GM12878 (cell line): Measurements from ENCODE around the gene TMEM97. TPM values are rescaled to one million over a fixed set of nuclear protein-coding genes. Genes with fewer than 3 reads are reported as not detected.

Experiments used
- ATAC-seq: fragments of 200-7000 bp; cut with Tn5 transposase; 3 replicates; pipeline ENCODE4 v1.9.1; 2020; ENCODE audit warnings: mild to moderate bottlenecking, moderate library complexity
- BruUV-seq: library from RNA; stranded (reverse); fragments of 400-500 nt; replicated peaks from 2 replicates; lab custom pipeline; 2021; lab: Mats Ljungman, UMichigan
- CTCF ChIA-PET: fragments of 300-600 bp; sonication (Branson Sonifier 250); formaldehyde crosslinking; extraction: SDS; loops from one replicate; lab custom pipeline; 2021; ENCODE audit warnings: inconsistent platforms; lab: Yijun Ruan, JAX
- POLR2A ChIA-PET: fragments of 350-600 bp; formaldehyde crosslinking; extraction: SDS; loops from one replicate; lab custom pipeline; 2021; ENCODE audit warnings: inconsistent platforms; lab: Charles Lee
- RAD21 ChIA-PET: fragments of 300-600 bp; sonication (Branson Sonifier 250); formaldehyde crosslinking; loops from one replicate; lab custom pipeline; 2023; ENCODE audit warnings: antibody characterized with exemption; ENCODE audit not compliant: unreplicated experiment; lab: Charles Lee
- SMC1A ChIA-PET: fragments of 300-600 bp; sonication (Branson Sonifier 250); formaldehyde crosslinking; loops from one replicate; lab custom pipeline; 2023; ENCODE audit not compliant: unreplicated experiment, uncharacterized antibody; lab: Charles Lee
- DNase-seq: peaks from one replicate; pipeline ENCODE4 v3.0.0-alpha.2; 2011; ENCODE audit warnings: low read depth, low spot score
- FAIRE-seq: peaks from 3 replicates; lab custom pipeline; 2011; peaks lifted over from hg19 to GRCh38; lab: Jason Lieb, UNC
- H2AFZ ChIP-seq: 2 replicates; pipeline ENCODE4 v1.6.0; 2011; ENCODE audit warnings: low read depth, low read length, control low read depth; ENCODE audit not compliant: control insufficient read depth
- H3K27ac ChIP-seq: 2 replicates; pipeline ENCODE4 v1.5.1; 2011; ENCODE audit warnings: control low read depth; ENCODE audit not compliant: control insufficient read depth, insufficient read depth
- H3K27me3 ChIP-seq, 2 experiments: replicated peaks in 1 of 2; 2 replicates each; pipeline versions ENCODE4 v1.6.0 to v1.6.1; 2011; ENCODE audit warnings: low read length in 1 of 2; ENCODE audit not compliant: control insufficient read depth in 2 of 2, insufficient read depth in 2 of 2
- H3K36me3 ChIP-seq, 2 experiments: 2 replicates each; pipeline ENCODE4 v1.5.1; 2011; ENCODE audit warnings: low read length in 1 of 2; ENCODE audit not compliant: control insufficient read depth in 2 of 2, insufficient read depth in 2 of 2
- H3K4me1 ChIP-seq: 2 replicates; pipeline ENCODE4 v1.6.1; 2011; ENCODE audit warnings: mild to moderate bottlenecking, low read length, moderate library complexity, mixed read lengths; ENCODE audit not compliant: control insufficient read depth, insufficient read depth
- H3K4me2 ChIP-seq: 2 replicates; pipeline ENCODE4 v1.6.0; 2011; ENCODE audit warnings: control low read depth; ENCODE audit not compliant: control insufficient read depth, insufficient read depth
- H3K4me3 ChIP-seq: fragments of 200-600 bp; sonication (generic); 2 replicates; pipeline ENCODE4 v1.5.1; 2016
- H3K79me2 ChIP-seq: 2 replicates; pipeline ENCODE4 v1.6.0; 2011; ENCODE audit warnings: low read length; ENCODE audit not compliant: control insufficient read depth, insufficient read depth
- H3K9ac ChIP-seq: 2 replicates; pipeline ENCODE4 v1.8.0; 2011; ENCODE audit warnings: low read length, control low read depth, mixed read lengths; ENCODE audit not compliant: control insufficient read depth, insufficient read depth
- H3K9me3 ChIP-seq: replicated peaks from 3 replicates; pipeline ENCODE4 v1.5.1; 2011; ENCODE audit warnings: mild to moderate bottlenecking, low read length; ENCODE audit not compliant: control insufficient read depth, insufficient read depth
- H4K20me1 ChIP-seq: 2 replicates; pipeline ENCODE4 v1.6.0; 2011; ENCODE audit not compliant: control insufficient read depth, insufficient read depth
- E4F1 ChIP-seq: fragments of 450-650 bp; IDR thresholded peaks from 2 replicates; pipeline ENCODE4 v1.6.1; 2018; ENCODE audit warnings: borderline replicate concordance, mild to moderate bottlenecking; ENCODE audit not compliant: partially characterized antibody
- EGR1 ChIP-seq, 2 experiments: IDR thresholded peaks; 1 replicate in 1 of 2; 2 replicates in 1 of 2; pipeline ENCODE4 v1.6.1; 2011 to 2012; ENCODE audit warnings: low read depth in 2 of 2, low read length in 2 of 2, borderline replicate concordance in 1 of 2, mild to moderate bottlenecking in 1 of 2, moderate library complexity in 1 of 2
- GATAD2B ChIP-seq: fragments of 450-650 bp; conservative IDR thresholded peaks from 2 replicates; pipeline ENCODE4 v1.6.1; 2017; ENCODE audit warnings: low read depth, mild to moderate bottlenecking, moderate library complexity
- JUNB ChIP-seq: IDR thresholded peaks from 2 replicates; pipeline ENCODE4 v1.6.1; 2016; ENCODE audit warnings: antibody characterized with exemption, mild to moderate bottlenecking
- MEF2A ChIP-seq: IDR thresholded peaks from 2 replicates; pipeline ENCODE4 v1.6.1; 2011; ENCODE audit warnings: low read depth, mild to moderate bottlenecking, low read length, moderate library complexity; ENCODE audit not compliant: insufficient read depth
- NR2C2 ChIP-seq: IDR thresholded peaks from 2 replicates; pipeline ENCODE4 v1.6.1; 2011; ENCODE audit warnings: borderline replicate concordance, low read depth; ENCODE audit not compliant: control insufficient read depth, insufficient read length
- NR2F1 ChIP-seq: fragments of 450-650 bp; conservative IDR thresholded peaks from 2 replicates; pipeline ENCODE4 v1.6.1; 2017; ENCODE audit warnings: mild to moderate bottlenecking
- PBX3 ChIP-seq: IDR thresholded peaks from 2 replicates; pipeline ENCODE4 v1.6.1; 2011; ENCODE audit warnings: mild to moderate bottlenecking, low read depth, low read length, moderate library complexity; ENCODE audit not compliant: insufficient replicate concordance
- SREBF1 ChIP-seq: IDR thresholded peaks from 2 replicates; pipeline ENCODE4 v1.6.1; 2012; ENCODE audit warnings: mild to moderate bottlenecking, low read length
- WGBS: methylation state at CpG from one replicate; pipeline ENCODE4 v1.1.6; 2016; ENCODE audit warnings: low lambda C conversion rate; ENCODE audit not compliant: insufficient replicate concordance, insufficient coverage; ENCODE audit errors: missing lambda C conversion rate; 5-methylcytosine and 5-hydroxymethylcytosine counted together
- in situ Hi-C: fragments of 300-500 bp; cut with MboI; formaldehyde crosslinking; loops from 9 replicates; pipeline ENCODE4 v1.14.3; 2018; ENCODE audit warnings: mixed read lengths
- intact Hi-C: fragments of 100-400 bp; cut with micrococcal nuclease; formaldehyde crosslinking; loops from one replicate; pipeline ENCODE4 v1.14.2; 2022; ENCODE audit not compliant: unreplicated experiment
- polyA plus RNA-seq, 11 experiments: library from polyadenylated mRNA; depleted of rRNA in 4 of 11; unstranded in 6 of 11; stranded (reverse) in 5 of 11; fragments of >200 nt; fragmentation: Nextera tagmentation in 4 of 11; fragmentation: Illumina TruSeq in 1 of 11; extraction: Ambion mirVana in 4 of 11; extraction: Trizol in 1 of 11; gene quantifications; 1 replicate in 1 of 11; 2 replicates in 10 of 11; pipeline versions ENCODE4 v1.2.1 to v1.2.3, GENCODE V29; 2011 to 2016; ENCODE audit warnings: inconsistent platforms in 2 of 11, missing spikeins in 2 of 11, low read depth in 1 of 11
- total RNA-seq, 4 experiments: library from RNA; depleted of rRNA in 3 of 4; stranded (reverse); fragments of >200 nt in 3 of 4; fragmentation: Illumina TruSeq in 1 of 4; extraction: Trizol in 1 of 4; gene quantifications; 2 replicates each; pipeline versions ENCODE4 v1.2.1 to v1.2.3, GENCODE V29; 2013 to 2021
- TF ChIP-seq, protein P1 (sequence below): fragments of 450-650 bp; IDR thresholded peaks from 2 replicates; pipeline ENCODE4 v1.6.1; 2017; ENCODE audit warnings: mild to moderate bottlenecking, moderate library complexity
- TF ChIP-seq, protein P2 (sequence below): fragments of 450-650 bp; IDR thresholded peaks from 2 replicates; pipeline ENCODE4 v1.6.1; 2016; ENCODE audit warnings: mild to moderate bottlenecking, moderate library complexity, borderline replicate concordance

Gene TMEM97
- total and polyA plus RNA-seq, 10 of the 15 experiments (the other 5 are each of a cell fraction or from before 2014, with no cell fraction given), result 58.0 to 134 (median 86.0) TPM

- H2AFZ ChIP-seq, result peak overlapping the region; percentile 89
- peak overlapping the region; percentile 77 for H3K9ac ChIP-seq
- intact Hi-C loops (loop anchor here (1.0 to 10.0 kb wide), 2 partner anchors 16 to 265 kb away; partner anchors contain the start of genes IFT20 and TNFAIP1), in situ Hi-C loops (no loop called here)
- H3K36me3 ChIP-seq, result no peaks in the 10 kb centered on the region; a peak in 2 of 4 replicates
- no peaks in the 10 kb centered on the region for H4K20me1 ChIP-seq
- 0% methylated on average over 7 of the region's 7 CpGs for WGBS
- peak overlapping the region; percentile 71 for H3K4me2 ChIP-seq
- no peak for DNase-seq
- no peaks in the 10 kb centered on the region for H3K27me3 ChIP-seq
- peaks cover 52% of the 10 kb centered on the region for H3K79me2 ChIP-seq
- no peaks in the 10 kb centered on the region for H3K9me3 ChIP-seq
- RAD21 ChIA-PET, result interaction anchor here (4.0 kb wide), 1 partner anchor 16 kb away, joined by 19 read pairs; the partner anchor contains the start of genes IFT20 and TNFAIP1
- H3K4me3 ChIP-seq, result peak overlapping the region; percentile 94
- H3K27ac ChIP-seq, result peak overlapping the region; percentile 73
- SMC1A ChIA-PET, result interaction anchor here (0.5 to 2.0 kb wide), 8 partner anchors 8 to 400 kb away, joined by 3 to 7 read pairs (median 4); partner anchors contain the start of genes IFT20, POLDIP2, RPL23A and TNFAIP1
- H3K4me1 ChIP-seq, result no peaks in the 10 kb centered on the region; the same call in 1 of the 2 replicates
- POLR2A ChIA-PET, result interaction anchor here (0.8 to 2.7 kb wide), 4 partner anchors 13 to 44 kb away, joined by 3 to 13 read pairs (median 8); partner anchors contain the start of genes IFT20 and TNFAIP1
- FAIRE-seq, result no peak
- BruUV-seq, result no TSS peak
- no peak for ATAC-seq
- CTCF ChIA-PET, result interaction anchor here (0.8 to 4.0 kb wide), 7 partner anchors 10 to 514 kb away, joined by 3 to 29 read pairs (median 3); partner anchors contain the start of genes IFT20 and TNFAIP1
- TF ChIP-seq, protein P1, sequence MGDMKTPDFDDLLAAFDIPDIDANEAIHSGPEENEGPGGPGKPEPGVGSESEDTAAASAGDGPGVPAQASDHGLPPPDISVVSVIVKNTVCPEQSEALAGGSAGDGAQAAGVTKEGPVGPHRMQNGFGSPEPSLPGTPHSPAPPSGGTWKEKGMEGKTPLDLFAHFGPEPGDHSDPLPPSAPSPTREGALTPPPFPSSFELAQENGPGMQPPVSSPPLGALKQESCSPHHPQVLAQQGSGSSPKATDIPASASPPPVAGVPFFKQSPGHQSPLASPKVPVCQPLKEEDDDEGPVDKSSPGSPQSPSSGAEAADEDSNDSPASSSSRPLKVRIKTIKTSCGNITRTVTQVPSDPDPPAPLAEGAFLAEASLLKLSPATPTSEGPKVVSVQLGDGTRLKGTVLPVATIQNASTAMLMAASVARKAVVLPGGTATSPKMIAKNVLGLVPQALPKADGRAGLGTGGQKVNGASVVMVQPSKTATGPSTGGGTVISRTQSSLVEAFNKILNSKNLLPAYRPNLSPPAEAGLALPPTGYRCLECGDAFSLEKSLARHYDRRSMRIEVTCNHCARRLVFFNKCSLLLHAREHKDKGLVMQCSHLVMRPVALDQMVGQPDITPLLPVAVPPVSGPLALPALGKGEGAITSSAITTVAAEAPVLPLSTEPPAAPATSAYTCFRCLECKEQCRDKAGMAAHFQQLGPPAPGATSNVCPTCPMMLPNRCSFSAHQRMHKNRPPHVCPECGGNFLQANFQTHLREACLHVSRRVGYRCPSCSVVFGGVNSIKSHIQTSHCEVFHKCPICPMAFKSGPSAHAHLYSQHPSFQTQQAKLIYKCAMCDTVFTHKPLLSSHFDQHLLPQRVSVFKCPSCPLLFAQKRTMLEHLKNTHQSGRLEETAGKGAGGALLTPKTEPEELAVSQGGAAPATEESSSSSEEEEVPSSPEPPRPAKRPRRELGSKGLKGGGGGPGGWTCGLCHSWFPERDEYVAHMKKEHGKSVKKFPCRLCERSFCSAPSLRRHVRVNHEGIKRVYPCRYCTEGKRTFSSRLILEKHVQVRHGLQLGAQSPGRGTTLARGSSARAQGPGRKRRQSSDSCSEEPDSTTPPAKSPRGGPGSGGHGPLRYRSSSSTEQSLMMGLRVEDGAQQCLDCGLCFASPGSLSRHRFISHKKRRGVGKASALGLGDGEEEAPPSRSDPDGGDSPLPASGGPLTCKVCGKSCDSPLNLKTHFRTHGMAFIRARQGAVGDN, result no peak
- TF ChIP-seq E4F1 (no peak), EGR1 (IDR thresholded peaks at IDR 0.05; ENCODE audit: borderline replicate concordance in 1 of 2, low read depth in 2 of 2, low read length in 2 of 2) (no peak), NR2F1 (no peak), PBX3 (no peak), GATAD2B (no peak), JUNB (no peak), MEF2A (no peak), NR2C2 (no peak), SREBF1 (no peak)
- TF ChIP-seq, protein P2, sequence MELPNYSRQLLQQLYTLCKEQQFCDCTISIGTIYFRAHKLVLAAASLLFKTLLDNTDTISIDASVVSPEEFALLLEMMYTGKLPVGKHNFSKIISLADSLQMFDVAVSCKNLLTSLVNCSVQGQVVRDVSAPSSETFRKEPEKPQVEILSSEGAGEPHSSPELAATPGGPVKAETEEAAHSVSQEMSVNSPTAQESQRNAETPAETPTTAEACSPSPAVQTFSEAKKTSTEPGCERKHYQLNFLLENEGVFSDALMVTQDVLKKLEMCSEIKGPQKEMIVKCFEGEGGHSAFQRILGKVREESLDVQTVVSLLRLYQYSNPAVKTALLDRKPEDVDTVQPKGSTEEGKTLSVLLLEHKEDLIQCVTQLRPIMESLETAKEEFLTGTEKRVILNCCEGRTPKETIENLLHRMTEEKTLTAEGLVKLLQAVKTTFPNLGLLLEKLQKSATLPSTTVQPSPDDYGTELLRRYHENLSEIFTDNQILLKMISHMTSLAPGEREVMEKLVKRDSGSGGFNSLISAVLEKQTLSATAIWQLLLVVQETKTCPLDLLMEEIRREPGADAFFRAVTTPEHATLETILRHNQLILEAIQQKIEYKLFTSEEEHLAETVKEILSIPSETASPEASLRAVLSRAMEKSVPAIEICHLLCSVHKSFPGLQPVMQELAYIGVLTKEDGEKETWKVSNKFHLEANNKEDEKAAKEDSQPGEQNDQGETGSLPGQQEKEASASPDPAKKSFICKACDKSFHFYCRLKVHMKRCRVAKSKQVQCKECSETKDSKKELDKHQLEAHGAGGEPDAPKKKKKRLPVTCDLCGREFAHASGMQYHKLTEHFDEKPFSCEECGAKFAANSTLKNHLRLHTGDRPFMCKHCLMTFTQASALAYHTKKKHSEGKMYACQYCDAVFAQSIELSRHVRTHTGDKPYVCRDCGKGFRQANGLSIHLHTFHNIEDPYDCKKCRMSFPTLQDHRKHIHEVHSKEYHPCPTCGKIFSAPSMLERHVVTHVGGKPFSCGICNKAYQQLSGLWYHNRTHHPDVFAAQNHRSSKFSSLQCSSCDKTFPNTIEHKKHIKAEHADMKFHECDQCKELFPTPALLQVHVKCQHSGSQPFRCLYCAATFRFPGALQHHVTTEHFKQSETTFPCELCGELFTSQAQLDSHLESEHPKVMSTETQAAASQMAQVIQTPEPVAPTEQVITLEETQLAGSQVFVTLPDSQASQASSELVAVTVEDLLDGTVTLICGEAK, result no peak
Observed at GRCh38 chr17:28319598-28319935, 567 bp downstream of the TMEM97 start.
